ENCODE data around the gene HRAS. TPM values are rescaled to one million over a fixed set of nuclear protein-coding genes. Genes with fewer than 3 reads are reported as not detected.
A peak's percentile ranks its signal among the peaks of the same experiment; 100 is the strongest.

HRAS gene
- total and polyA plus RNA-seq, 10 of the 15 experiments (the other 5 are each of a cell fraction or from before 2014, with no cell fraction given), result 2.8 to 72.4 (median 31.7) TPM

- TF ChIP-seq TARDBP (IDR thresholded peaks at IDR 0.05; ENCODE audit: borderline replicate concordance) (no peak), CREM (IDR thresholded peaks at IDR 0.05; ENCODE audit: low read depth) (no peak), TCF3 (IDR thresholded peaks at IDR 0.05; ENCODE audit: borderline replicate concordance, insufficient read depth, low read depth, low read length) (no peak)
- TF ChIP-seq, protein P1, sequence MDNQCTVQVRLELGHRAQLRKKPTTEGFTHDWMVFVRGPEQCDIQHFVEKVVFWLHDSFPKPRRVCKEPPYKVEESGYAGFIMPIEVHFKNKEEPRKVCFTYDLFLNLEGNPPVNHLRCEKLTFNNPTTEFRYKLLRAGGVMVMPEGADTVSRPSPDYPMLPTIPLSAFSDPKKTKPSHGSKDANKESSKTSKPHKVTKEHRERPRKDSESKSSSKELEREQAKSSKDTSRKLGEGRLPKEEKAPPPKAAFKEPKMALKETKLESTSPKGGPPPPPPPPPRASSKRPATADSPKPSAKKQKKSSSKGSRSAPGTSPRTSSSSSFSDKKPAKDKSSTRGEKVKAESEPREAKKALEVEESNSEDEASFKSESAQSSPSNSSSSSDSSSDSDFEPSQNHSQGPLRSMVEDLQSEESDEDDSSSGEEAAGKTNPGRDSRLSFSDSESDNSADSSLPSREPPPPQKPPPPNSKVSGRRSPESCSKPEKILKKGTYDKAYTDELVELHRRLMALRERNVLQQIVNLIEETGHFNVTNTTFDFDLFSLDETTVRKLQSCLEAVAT (IDR thresholded peaks at IDR 0.05), result no peak
- TF ChIP-seq, protein P2, sequence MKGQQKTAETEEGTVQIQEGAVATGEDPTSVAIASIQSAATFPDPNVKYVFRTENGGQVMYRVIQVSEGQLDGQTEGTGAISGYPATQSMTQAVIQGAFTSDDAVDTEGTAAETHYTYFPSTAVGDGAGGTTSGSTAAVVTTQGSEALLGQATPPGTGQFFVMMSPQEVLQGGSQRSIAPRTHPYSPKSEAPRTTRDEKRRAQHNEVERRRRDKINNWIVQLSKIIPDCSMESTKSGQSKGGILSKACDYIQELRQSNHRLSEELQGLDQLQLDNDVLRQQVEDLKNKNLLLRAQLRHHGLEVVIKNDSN (IDR thresholded peaks at IDR 0.05; ENCODE audit: borderline replicate concordance, extremely low read length, insufficient read depth, low read depth, low read length), result no peak
Measured at GRCh38 chr11:539971-540481, 4.7 kb upstream of the HRAS start (continued).

- no TSS peak for BruUV-seq (replicated peaks)
- POLR2A ChIA-PET, result interaction anchor here (0.6 to 1.1 kb wide), 3 partner anchors 25 to 221 kb away, joined by 3 read pairs; partner anchors contain the start of gene TMEM80
- RAD21 ChIA-PET (ENCODE audit: unreplicated experiment), result no interaction called here
- H3K79me2 ChIP-seq (ENCODE audit: control insufficient read depth, insufficient read depth, low read length), result peaks cover 14% of the 10 kb centered on the region
- intact Hi-C loops (cut with micrococcal nuclease; ENCODE audit: unreplicated experiment), result no loop called here
- peaks cover 4% of the 10 kb centered on the region; the same call in 1 of the 2 replicates for H4K20me1 ChIP-seq (ENCODE audit: control insufficient read depth, insufficient read depth)
- no peak overlapping the region for H2AFZ ChIP-seq (ENCODE audit: control insufficient read depth, low read depth, low read length)
- H3K4me2 ChIP-seq (ENCODE audit: control insufficient read depth, insufficient read depth), result peak overlapping the region; percentile 100
- H3K36me3 ChIP-seq (ENCODE audit: control insufficient read depth in 2 of 2, insufficient read depth in 2 of 2, low read length in 1 of 2), result peaks cover 0 to under 1% of the 10 kb centered on the region in 2 experiments; a peak in 1 of 4 replicates
- DNase-seq (ENCODE audit: low read depth, low spot score) (no peak), FAIRE-seq (no peak), ATAC-seq (no peak)
- H3K27ac ChIP-seq (ENCODE audit: control insufficient read depth, insufficient read depth), result no peak overlapping the region
- H3K9ac ChIP-seq (ENCODE audit: control insufficient read depth, insufficient read depth, low read length), result no peak overlapping the region
- CTCF ChIA-PET, result interaction anchor here (0.7 to 1.2 kb wide), 2 partner anchors 16 to 280 kb away, joined by 3 read pairs; no protein-coding TSS in a partner anchor
- TF ChIP-seq, protein P3, sequence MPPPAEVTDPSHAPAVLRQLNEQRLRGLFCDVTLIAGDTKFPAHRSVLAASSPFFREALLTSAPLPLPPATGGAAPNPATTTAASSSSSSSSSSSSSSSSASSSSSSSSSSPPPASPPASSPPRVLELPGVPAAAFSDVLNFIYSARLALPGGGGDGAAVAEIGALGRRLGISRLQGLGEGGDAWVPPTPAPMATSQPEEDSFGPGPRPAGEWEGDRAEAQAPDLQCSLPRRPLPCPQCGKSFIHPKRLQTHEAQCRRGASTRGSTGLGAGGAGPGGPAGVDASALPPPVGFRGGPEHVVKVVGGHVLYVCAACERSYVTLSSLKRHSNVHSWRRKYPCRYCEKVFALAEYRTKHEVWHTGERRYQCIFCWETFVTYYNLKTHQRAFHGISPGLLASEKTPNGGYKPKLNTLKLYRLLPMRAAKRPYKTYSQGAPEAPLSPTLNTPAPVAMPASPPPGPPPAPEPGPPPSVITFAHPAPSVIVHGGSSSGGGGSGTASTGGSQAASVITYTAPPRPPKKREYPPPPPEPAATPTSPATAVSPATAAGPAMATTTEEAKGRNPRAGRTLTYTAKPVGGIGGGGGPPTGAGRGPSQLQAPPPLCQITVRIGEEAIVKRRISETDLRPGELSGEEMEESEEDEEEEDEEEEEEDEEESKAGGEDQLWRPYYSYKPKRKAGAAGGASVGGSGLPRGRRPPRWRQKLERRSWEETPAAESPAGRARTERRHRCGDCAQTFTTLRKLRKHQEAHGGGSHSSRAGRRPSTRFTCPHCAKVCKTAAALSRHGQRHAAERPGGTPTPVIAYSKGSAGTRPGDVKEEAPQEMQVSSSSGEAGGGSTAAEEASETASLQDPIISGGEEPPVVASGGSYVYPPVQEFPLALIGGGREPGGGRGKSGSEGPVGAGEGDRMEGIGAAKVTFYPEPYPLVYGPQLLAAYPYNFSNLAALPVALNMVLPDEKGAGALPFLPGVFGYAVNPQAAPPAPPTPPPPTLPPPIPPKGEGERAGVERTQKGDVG (CRISPR knock-in tag; IDR thresholded peaks at IDR 0.05), result no peak
- TF ChIP-seq PAX8 (IDR thresholded peaks at IDR 0.05), result no peak
- H3K9me3 ChIP-seq (replicated peaks; ENCODE audit: control insufficient read depth, insufficient read depth, low read length), result no peaks in the 10 kb centered on the region
- no peaks in the 10 kb centered on the region for H3K27me3 ChIP-seq (replicated peaks in 1 of 2; ENCODE audit: control insufficient read depth in 2 of 2, insufficient read depth in 2 of 2, low read length in 1 of 2)
- peak overlapping the region; percentile 75; the same call in 1 of the 2 replicates for H3K4me3 ChIP-seq
- WGBS (ENCODE audit: insufficient coverage, insufficient replicate concordance, low lambda C conversion rate, missing lambda C conversion rate), result 92% methylated on average over 20 of the region's 20 CpGs
- in situ Hi-C loops (cut with MboI), result no loop called here
- H3K4me1 ChIP-seq (ENCODE audit: control insufficient read depth, insufficient read depth, low read length), result peaks cover 28% of the 10 kb centered on the region
- SMC1A ChIA-PET (ENCODE audit: uncharacterized antibody, unreplicated experiment), result no interaction called here
Measured at GRCh38 chr11:538431-539051, 3.2 kb upstream of the HRAS start.
